Measurements from ENCODE around the gene MYL4.

GRCh38 chr17:47227862-47228261, 18.7 kb downstream of the MYL4 start:
- TF ChIP-seq CTCF (conservative IDR thresholded peaks at IDR 0.05; ENCODE audit: low read depth, low read length): no peak
- TF ChIP-seq EZH2 (IDR thresholded peaks at IDR 0.05; ENCODE audit: borderline replicate concordance, low read depth, low read length, poor library complexity, severe bottlenecking): no peak

All from A673 (cell line).